Tibial artery (tissue), 4 donors: ENCODE results near the gene ZBTB7C.

Experiments used
- DNase-seq, 2 donors: peaks; one replicate each; pipeline ENCODE4 v3.0.0-alpha.2; 2019
- H3K27ac ChIP-seq, 2 donors: fragments of 200-600 bp; sonication (generic) in 1 of 2; 1 replicate in 1 of 2; 2 replicates in 1 of 2; pipeline ENCODE4 v1.5.1; 2018 to 2019; ENCODE audit warnings: mild to moderate bottlenecking in 1 of 2
- H3K27me3 ChIP-seq, 2 donors: fragments of 200-600 bp; sonication (generic) in 1 of 2; one replicate each; pipeline versions ENCODE4 v1.5.1 to v1.6.0; 2016 to 2019
- H3K36me3 ChIP-seq, 3 donors: fragments of 200-600 bp; sonication (generic) in 2 of 3; one replicate each; pipeline ENCODE4 v1.5.1; 2016 to 2019; ENCODE audit warnings: mild to moderate bottlenecking in 2 of 3
- H3K4me1 ChIP-seq, 4 donors: fragments of 200-600 bp; sonication (generic) in 2 of 4; 1 replicate in 3 of 4; 2 replicates in 1 of 4; pipeline ENCODE4 v1.5.1; 2016 to 2019
- H3K4me3 ChIP-seq, 2 donors: fragments of 200-600 bp; sonication (generic) in 1 of 2; 1 replicate in 1 of 2; 2 replicates in 1 of 2; pipeline ENCODE4 v1.5.1; 2018 to 2019; ENCODE audit warnings: mild to moderate bottlenecking in 2 of 2
- H3K9me3 ChIP-seq, 3 donors: fragments of 200-600 bp; sonication (generic) in 1 of 3; one replicate each; pipeline ENCODE4 v1.5.1; 2016 to 2019
- intact Hi-C: fragments of 100-400 bp; cut with DNase I; formaldehyde crosslinking; loops from one replicate; pipeline ENCODE4 v1.15.0; 2023; ENCODE audit warnings: low total_unique reads
- TF ChIP-seq, protein P1 (sequence below), 2 experiments: fragments of 200-600 bp in 1 of 2; fragments of 450-650 bp in 1 of 2; IDR thresholded peaks; one replicate each; pipeline ENCODE4 v1.5.1; 2017 to 2019; ENCODE audit warnings: antibody characterized with exemption in 2 of 2, mild to moderate bottlenecking in 1 of 2, moderate library complexity in 1 of 2

ZBTB7C gene

GRCh38 chr18:48073211-48073930, 335.8 kb downstream of the ZBTB7C start:
- Histone ChIP-seq H3K27me3 (no peaks in the 10 kb centered on the region), H3K4me1 (peaks cover 0 to 14% (median 0%) of the 10 kb centered on the region in 4 donors)

DNA sequence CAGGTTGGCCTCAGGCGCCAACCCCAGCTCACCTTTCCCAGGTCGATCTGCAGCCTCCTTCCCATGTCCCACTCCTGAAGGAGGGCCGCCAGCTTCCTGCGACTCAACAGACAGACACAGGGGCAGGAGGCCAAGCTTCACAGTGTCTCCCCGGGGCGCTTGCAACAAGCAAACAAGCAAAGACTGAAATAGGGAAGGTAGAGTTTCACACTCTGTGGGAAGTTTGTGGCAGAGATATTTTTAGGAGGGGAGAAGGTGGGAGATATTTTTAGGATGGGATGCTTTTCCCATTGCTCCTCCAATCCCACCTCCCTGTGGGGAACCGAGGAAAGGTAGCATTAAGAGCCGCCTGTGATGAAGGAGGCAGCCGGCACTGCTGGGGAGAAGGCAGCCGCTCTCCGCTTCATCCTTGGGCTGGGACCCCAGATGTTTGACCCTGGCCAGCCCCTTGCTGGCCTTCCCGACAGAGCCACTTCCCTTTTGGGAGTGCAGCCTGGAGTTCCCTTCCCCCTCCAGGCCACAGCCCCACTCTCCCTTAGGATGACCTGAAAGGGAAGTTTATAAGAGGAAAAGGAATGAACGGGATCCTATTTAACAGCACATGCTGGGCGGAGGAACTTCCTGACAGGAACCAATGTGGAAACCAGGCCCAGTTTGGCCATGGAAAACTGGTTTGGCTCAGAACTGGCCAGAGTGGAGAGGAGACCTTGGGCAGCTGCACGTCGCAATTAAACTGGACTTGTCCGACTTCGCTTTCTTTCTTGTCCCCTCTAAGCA, 336.6 kb downstream of the ZBTB7C start:
- no peaks in the 10 kb centered on the region for H3K9me3 ChIP-seq
- H3K27me3 ChIP-seq: no peaks in the 10 kb centered on the region
- no peaks in the 10 kb centered on the region for H3K36me3 ChIP-seq
- TF ChIP-seq, protein P1, sequence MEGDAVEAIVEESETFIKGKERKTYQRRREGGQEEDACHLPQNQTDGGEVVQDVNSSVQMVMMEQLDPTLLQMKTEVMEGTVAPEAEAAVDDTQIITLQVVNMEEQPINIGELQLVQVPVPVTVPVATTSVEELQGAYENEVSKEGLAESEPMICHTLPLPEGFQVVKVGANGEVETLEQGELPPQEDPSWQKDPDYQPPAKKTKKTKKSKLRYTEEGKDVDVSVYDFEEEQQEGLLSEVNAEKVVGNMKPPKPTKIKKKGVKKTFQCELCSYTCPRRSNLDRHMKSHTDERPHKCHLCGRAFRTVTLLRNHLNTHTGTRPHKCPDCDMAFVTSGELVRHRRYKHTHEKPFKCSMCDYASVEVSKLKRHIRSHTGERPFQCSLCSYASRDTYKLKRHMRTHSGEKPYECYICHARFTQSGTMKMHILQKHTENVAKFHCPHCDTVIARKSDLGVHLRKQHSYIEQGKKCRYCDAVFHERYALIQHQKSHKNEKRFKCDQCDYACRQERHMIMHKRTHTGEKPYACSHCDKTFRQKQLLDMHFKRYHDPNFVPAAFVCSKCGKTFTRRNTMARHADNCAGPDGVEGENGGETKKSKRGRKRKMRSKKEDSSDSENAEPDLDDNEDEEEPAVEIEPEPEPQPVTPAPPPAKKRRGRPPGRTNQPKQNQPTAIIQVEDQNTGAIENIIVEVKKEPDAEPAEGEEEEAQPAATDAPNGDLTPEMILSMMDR (IDR thresholded peaks at IDR 0.05): no peak
- intact Hi-C loops: no loop called here
- DNase-seq: peak; percentile 36 to 46
- H3K27ac ChIP-seq: no peak overlapping the region
- no peak overlapping the region for H3K4me3 ChIP-seq
- peaks cover 0 to 14% (median 0%) of the 10 kb centered on the region in 4 donors for H3K4me1 ChIP-seq

More at GRCh38 chr18:48073211-48073930, 335.8 kb downstream of the ZBTB7C start:
- Histone ChIP-seq H3K27ac (no peak overlapping the region), H3K36me3 (no peaks in the 10 kb centered on the region), H3K4me3 (no peak overlapping the region), H3K9me3 (no peaks in the 10 kb centered on the region)
- DNase-seq: peak in 1 of 2 donors; percentile 10
- intact Hi-C loops: no loop called here
- TF ChIP-seq, protein P1 (IDR thresholded peaks at IDR 0.05): no peak

GRCh38 chr18:48068916-48069445, 340.2 kb downstream of the ZBTB7C start:
- intact Hi-C loops: no loop called here
- TF ChIP-seq, protein P1 (IDR thresholded peaks at IDR 0.05): no peak
- no peaks in the 10 kb centered on the region for H3K9me3 ChIP-seq

DNA sequence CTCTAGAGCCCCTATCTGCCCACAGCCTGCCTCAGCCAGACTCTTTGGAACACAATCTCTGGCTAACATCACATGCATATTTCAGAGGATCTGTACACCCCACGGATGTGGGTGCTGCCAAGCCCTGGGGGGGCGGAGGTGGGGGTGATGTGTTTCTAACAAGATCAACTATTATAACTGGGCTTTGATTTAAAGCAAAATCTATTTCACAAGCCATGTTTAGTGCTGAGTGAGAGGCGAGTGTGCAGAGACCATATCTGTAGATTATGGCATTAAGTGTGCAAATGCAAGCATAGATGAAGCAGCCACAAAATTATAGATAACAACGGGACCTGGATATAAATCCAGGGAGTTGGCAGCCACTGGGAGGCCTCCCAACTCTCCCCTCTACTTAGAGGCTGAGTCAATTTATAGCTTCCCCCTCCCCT, 342.9 kb downstream of the ZBTB7C start:
- Histone ChIP-seq H3K27ac (no peak overlapping the region), H3K27me3 (no peaks in the 10 kb centered on the region), H3K4me3 (no peak overlapping the region), H3K9me3 (no peaks in the 10 kb centered on the region), H3K36me3 (no peaks in the 10 kb centered on the region), H3K4me1 (peaks cover 0 to 6% (median 0%) of the 10 kb centered on the region in 4 donors)
- TF ChIP-seq, protein P1 (IDR thresholded peaks at IDR 0.05): no peak
- peak in 1 of 2 donors; percentile 12 for DNase-seq
- intact Hi-C loops: no loop called here

More at GRCh38 chr18:48068916-48069445, 340.2 kb downstream of the ZBTB7C start:
- H3K27me3 ChIP-seq: no peaks in the 10 kb centered on the region
- H3K27ac ChIP-seq: no peak overlapping the region
- peaks cover 0 to 20% (median 0%) of the 10 kb centered on the region in 4 donors for H3K4me1 ChIP-seq
- no peak overlapping the region for H3K4me3 ChIP-seq
- DNase-seq: no peak
- no peaks in the 10 kb centered on the region for H3K36me3 ChIP-seq

GRCh38 chr18:48065601-48065995, 343.6 kb downstream of the ZBTB7C start:
- peaks cover 0 to 6% (median under 1%) of the 10 kb centered on the region in 4 donors for H3K4me1 ChIP-seq
- DNase-seq: peak in 1 of 2 donors; percentile 38
- no peak overlapping the region for H3K27ac ChIP-seq
- H3K4me3 ChIP-seq: no peak overlapping the region
- H3K9me3 ChIP-seq: no peaks in the 10 kb centered on the region
- H3K27me3 ChIP-seq: no peaks in the 10 kb centered on the region
- intact Hi-C loops: no loop called here
- TF ChIP-seq, protein P1 (IDR thresholded peaks at IDR 0.05): no peak
- H3K36me3 ChIP-seq: no peaks in the 10 kb centered on the region
